NCI-H510A treated with DMSO at 0.1 percent for 48 hours (cell line): ENCODE measurements around the gene MYO1E.

ENCODE experiments used
- DNase-seq: peaks from one replicate; lab custom pipeline; 2025; lab: John Stamatoyannopoulos, UW

MYO1E gene

DNA sequence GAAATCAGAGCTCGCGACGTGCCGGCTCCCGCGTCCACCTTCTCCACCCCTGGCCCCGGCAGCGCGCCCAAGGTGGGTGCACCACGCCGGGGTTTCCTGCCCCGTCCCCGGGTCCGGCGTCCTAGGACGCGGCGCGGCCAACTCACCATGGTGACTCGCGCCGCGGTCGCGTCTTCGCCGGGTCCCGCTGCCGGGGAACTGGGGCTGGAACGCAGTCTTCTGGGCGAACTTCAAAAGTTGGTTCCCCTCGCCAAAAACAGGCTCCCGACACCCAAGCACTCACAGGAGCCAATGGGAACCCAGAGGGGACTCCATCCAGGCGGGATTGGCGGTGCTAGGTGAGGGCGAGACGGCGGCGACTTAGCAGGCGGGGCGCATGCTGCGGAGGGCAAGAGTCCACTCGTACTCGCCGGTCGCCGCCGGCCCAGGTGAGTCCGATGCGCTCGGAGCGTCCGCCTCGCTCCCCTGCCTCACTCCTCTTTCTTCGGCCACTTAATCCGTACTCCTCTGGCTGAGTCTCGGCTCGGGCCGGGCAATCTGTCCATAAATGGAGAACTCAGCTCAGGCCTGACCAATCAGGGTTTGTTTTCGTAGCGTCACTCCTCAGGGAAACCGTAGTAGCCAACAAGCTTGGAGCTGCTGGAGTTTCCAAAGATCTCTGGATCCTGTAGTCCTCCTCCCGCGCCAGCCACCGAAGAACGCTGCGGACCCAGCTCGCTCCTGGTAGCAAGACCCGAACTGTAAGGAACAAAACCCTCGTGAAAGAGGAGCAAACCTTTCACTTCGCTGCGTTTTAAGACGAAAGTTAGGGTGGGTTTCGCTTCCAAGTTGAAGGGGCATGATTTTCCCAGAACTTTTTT is at the start of gene MYO1E:
Gene MYO1E (minus strand): TSS at position 520 of the 860 bp plus-strand sequence. CDS start 371 bp downstream, at position 149.
- peak; percentile 85 for DNase-seq

DNA sequence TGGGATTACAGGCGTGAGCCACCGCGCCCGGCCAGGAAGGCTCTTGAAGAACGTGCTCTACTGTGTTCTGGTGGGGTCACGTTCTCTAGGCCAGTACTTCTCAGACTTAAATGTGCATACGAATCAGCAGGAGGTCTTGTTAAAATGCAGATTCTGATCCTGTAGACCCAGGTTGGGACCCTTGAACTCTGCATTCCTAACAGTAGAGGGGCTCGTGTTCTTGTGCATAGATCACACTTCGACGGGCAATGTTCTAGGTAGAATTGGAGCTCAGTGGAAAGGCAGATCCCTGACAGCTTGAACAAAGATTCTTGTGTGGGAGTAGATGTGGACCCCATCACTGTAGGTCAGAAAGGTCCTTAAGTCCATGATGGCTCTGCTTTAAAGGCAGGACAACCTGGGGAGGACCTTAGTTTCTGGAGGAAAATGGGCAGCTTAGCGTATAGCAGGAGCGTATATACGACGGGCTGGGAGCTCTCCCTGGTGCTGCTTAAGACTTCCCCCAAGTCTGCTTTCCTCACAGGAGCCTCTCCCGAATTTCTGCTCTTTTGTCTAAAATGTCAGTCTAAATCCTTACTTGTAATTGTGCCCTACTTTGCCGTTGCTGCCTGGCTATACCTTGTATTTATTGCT is 48.4 kb upstream of the MYO1E start:
- no peak for DNase-seq

- no peak for DNase-seq
These were observed 47.4 kb upstream of the MYO1E start for GRCh38 chr15:59420108-59420507.

GRCh38 chr15:59419170-59419569 is 46.5 kb upstream of the MYO1E start:
- DNase-seq, result no peak

- no peak for DNase-seq
These were observed 44.1 kb upstream of the MYO1E start for GRCh38 chr15:59416816-59417215.

DNA sequence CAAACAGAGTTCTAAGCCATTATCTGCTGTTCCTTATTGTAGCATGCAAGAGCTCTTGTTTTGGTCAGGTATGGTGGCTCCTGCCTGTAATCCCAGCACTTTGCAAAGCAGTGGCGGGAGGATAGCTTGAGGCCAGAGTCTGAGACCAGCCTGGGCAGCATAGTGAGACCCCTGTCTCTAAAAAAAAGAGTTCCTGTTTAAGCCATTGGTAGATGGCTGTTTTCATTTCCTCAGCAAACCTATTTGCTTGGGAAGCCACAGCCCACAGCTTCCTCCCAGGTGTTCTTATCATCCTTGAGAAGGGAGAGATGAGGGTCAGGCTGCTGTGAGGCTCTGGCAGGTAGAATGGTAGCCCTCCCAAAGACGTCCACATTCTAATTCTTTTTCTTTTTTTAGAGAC is 40.9 kb upstream of the MYO1E start:
- no peak for DNase-seq

- DNase-seq, result no peak
These were observed 37.8 kb upstream of the MYO1E start for GRCh38 chr15:59410391-59410896.

DNA sequence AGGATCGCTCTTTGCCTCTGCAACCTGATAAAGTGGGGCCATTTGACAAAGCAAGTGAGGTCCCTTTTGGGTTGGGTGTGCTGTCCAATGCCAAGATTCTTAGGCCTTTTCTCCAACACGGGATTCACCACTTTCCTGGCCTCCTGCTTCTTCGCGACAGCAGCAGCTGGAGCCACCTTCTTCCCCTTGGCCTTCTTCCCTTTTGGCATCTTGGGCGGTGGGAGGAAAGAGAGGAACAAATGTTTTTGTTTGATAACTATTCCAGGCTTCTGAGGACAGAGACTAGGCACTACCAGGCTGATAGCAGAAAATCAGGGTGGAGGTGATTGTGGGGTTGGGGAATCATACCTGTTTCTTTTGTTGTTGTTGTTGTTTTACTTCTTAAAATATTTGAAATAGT is 35.3 kb upstream of the MYO1E start:
- DNase-seq, result no peak

DNA sequence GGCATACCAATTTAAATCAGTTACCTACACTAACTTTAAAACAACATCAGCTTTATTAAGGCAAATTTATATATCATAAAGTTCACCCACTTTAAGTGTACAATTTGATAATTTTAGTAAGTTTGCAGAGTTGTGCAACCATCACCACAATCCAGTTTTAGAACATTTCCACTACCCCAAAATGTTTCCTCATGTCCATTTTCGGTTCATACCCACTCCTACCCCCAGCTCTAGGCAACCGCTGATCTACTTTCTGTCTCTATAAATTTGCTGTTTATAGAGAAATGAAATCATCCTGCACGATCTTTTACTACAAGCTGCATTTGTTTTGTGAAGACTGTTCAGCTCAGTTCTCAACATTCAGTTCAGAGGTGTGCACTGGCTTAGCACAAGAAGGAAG is 33.8 kb upstream of the MYO1E start:
- no peak for DNase-seq

DNA sequence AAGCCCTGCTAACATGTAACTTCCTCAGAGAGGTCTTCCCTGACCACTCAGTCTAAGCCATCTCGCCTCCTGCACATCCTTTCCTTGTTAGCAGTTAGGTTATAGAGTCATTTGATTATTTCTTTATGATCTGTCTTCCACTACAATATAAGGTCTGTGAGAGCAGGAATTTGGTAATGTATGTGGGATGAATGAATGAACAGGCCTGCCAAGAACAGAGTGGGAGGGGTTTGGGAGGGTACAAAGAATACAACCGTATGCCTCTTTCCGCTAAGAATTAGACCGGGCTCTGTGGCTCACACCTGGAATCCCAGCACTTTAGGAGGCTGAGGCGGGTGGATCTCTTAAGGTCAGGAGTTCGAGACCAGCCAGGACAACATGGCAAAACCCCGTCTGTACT is 32.4 kb upstream of the MYO1E start:
- no peak for DNase-seq

- peak; percentile 46 for DNase-seq
These were observed 29.3 kb upstream of the MYO1E start for GRCh38 chr15:59401824-59402569.

- DNase-seq, result peak; percentile 0
These were observed 28.6 kb upstream of the MYO1E start for GRCh38 chr15:59401051-59401823.

GRCh38 chr15:59400103-59400813 is 27.6 kb upstream of the MYO1E start:
- no peak for DNase-seq

DNA sequence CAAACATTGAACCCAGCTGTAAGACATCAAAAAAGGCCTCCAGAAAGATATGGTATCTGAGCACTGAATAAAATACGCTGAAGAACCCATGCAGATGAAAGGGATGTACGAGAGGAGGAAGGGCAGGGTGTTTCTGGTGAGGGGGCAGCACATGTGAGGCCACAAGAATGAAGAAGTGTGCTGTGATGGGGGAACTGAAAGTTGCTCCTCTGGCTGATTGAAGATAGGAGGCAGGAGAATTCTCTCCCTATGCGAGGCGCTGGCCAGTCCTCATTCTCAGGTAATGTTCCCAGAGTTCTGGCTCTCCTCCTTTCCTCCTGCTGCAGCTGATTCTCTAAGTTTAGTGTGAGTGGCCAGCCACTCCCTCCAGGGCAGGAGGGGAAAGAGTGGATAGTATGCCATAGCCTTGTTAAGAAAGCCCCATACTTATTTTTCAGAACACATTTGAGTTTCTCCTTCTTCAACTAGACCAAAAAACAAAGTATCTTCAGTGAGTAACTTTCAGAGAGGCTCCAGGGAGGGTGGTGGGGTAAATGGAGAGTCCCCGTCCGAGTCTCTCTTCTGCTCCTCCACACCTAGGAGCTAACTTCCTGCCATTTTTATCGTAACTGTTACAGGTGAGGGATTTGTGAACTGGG is 26.9 kb upstream of the MYO1E start:
- DNase-seq, result no peak

- DNase-seq, result no peak
These were observed 25.5 kb upstream of the MYO1E start for GRCh38 chr15:59398220-59398619.

GRCh38 chr15:59396679-59397078 is 24.0 kb upstream of the MYO1E start:
- DNase-seq, result no peak

GRCh38 chr15:59396211-59396610 is 23.5 kb upstream of the MYO1E start:
- no peak for DNase-seq

GRCh38 chr15:59394166-59394661 is 21.5 kb upstream of the MYO1E start:
- DNase-seq, result no peak

DNA sequence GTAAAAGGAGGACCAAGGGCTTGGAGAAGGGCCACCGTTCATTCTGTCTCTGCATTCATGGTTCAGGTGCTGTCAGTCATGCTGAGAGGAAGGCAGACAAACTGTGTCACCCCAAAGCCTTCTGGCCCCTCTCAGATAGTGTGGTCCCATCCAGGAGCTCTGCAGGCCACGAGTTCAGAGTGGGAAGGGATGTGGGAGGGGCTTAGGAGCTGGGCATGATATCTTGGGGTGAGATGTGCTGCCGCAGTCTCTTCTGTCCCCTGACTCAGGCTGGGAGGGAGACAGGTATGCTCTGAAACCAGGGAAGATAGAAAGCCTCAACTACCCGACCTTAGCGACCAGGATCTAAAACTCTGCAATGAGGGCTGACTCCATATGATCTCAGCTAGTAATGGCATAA is 19.6 kb upstream of the MYO1E start:
- DNase-seq, result no peak

- no peak for DNase-seq
These were observed 16.0 kb upstream of the MYO1E start for GRCh38 chr15:59388670-59389069.
